Measurements from ENCODE around the gene FOXF2.
"Not testable (repeated sequence)": the region's sequence is repeated elsewhere in the genome, so short reads cannot be mapped to it uniquely, and the experiment has no call there.

Gene FOXF2

DNA sequence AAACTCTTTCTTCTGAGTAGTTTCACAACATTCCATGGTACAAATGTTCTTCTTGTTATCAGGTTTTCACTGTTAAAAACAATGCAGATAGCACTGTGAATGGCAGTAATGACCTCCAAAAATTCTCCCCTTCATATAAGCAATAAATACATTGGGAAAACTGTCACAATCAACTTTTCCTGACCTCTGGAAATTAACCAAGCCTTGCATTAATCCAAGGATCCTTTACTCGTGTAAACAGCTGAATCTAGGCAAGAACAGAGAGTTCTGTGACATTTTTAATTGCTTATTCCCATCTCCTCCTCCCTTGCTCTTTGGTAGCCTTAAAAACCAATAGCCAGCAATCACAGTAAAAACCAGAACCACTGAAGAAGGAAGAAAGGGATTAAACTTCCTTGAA lies 39.7 kb upstream of the FOXF2 start:
- TF ChIP-seq CTCF (IDR thresholded peaks at IDR 0.05; ENCODE audit: low read depth, low read length) = no peak
- no peak overlapping the region for H3K27ac ChIP-seq
- no peaks in the 10 kb centered on the region for H3K36me3 ChIP-seq
- no peak for DNase-seq
- peaks cover 19% of the 10 kb centered on the region for H3K9me3 ChIP-seq (ENCODE audit: severe bottlenecking)
- H3K4me3 ChIP-seq (ENCODE audit: low read depth, low read length) = no peak overlapping the region
- peaks cover 6% of the 10 kb centered on the region for H3K27me3 ChIP-seq (ENCODE audit: insufficient read depth, low read depth, severe bottlenecking)

GRCh38 chr6:1351381-1352008 lies 37.9 kb upstream of the FOXF2 start:
- H3K9me3 ChIP-seq (ENCODE audit: severe bottlenecking) = peaks cover 18% of the 10 kb centered on the region
- H3K4me3 ChIP-seq (ENCODE audit: low read depth, low read length) = no peak overlapping the region
- TF ChIP-seq CTCF (IDR thresholded peaks at IDR 0.05; ENCODE audit: low read depth, low read length) = no peak
- H3K36me3 ChIP-seq = no peaks in the 10 kb centered on the region
- DNase-seq = no peak
- peaks cover 6% of the 10 kb centered on the region for H3K27me3 ChIP-seq (ENCODE audit: insufficient read depth, low read depth, severe bottlenecking)
- H3K27ac ChIP-seq = no peak overlapping the region

DNA sequence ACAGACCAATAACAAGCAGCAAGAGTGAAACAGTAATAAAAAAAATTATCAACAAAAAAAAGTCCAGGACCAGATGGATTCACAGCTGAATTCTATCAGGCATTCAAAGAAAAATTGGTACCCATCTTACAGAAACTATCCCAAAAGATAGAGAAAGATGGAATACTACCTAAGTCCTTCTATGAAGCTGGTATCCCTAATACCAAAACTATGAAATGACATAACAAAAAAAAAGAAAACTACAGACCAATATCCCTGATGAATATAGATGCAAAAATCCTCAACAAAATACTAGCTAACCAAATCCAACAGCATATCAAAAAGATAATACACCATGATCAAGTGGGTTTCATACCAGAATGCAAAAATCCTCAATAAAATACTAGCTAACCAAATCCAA lies 34.3 kb upstream of the FOXF2 start:
- H3K27ac ChIP-seq; DNase-seq; H3K36me3 ChIP-seq; H3K4me3 ChIP-seq (ENCODE audit: low read depth, low read length): not testable (repeated sequence)
- Histone ChIP-seq H3K27me3 (ENCODE audit: insufficient read depth, low read depth, severe bottlenecking) (peaks cover 12% of the 10 kb centered on the region), H3K9me3 (ENCODE audit: severe bottlenecking) (peaks cover 18% of the 10 kb centered on the region)

DNA sequence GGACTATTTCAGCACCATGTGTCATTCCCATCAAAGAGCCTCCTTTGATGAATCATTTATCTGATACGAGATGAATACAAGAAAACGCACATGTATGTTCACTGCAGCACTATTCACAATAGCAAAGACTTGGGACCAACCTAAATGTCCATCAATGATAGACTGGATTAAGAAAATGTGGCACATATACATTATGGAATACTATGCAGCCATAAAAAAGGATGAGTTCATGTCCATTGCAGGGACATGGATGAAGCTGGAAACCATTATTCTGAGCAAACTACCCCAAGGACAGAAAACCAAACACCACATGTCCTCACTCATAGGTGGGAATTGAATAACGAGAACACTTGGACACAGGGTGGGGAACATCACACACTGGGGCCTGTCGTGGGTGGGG lies 27.7 kb upstream of the FOXF2 start:
- peaks cover 25% of the 10 kb centered on the region for H3K27me3 ChIP-seq (ENCODE audit: insufficient read depth, low read depth, severe bottlenecking)
- DNase-seq; H3K4me3 ChIP-seq (ENCODE audit: low read depth, low read length); H3K27ac ChIP-seq; H3K9me3 ChIP-seq (ENCODE audit: severe bottlenecking); H3K36me3 ChIP-seq: not testable (repeated sequence)

DNA sequence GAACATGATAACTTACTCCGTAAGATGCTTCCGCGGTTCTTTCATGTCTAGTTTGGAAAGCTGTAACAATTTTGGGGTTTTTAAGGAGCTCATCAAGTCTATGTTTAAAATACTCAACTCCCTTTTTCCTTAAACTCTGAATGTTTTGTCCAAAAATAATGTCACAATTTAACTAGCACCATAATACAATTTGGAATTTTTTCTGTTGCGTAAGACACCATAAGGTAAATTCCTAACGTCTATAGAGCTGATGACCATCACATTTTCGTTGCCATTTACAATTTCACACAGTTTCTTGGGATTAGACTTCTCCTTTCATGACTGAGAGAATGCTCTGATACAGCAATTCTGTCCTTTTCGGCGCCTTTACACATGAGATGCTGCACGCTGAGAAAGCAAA lies 26.7 kb upstream of the FOXF2 start:
- Histone ChIP-seq H3K27me3 (ENCODE audit: insufficient read depth, low read depth, severe bottlenecking) (peaks cover 31% of the 10 kb centered on the region), H3K36me3 (no peaks in the 10 kb centered on the region), H3K27ac (no peak overlapping the region), H3K9me3 (ENCODE audit: severe bottlenecking) (peaks cover 4% of the 10 kb centered on the region), H3K4me3 (ENCODE audit: low read depth, low read length) (no peak overlapping the region)
- TF ChIP-seq CTCF (IDR thresholded peaks at IDR 0.05; ENCODE audit: low read depth, low read length) = no peak
- DNase-seq = no peak

- Histone ChIP-seq H3K36me3 (no peaks in the 10 kb centered on the region), H3K9me3 (ENCODE audit: severe bottlenecking) (peaks cover 4% of the 10 kb centered on the region), H3K27ac (no peak overlapping the region), H3K4me3 (ENCODE audit: low read depth, low read length) (no peak overlapping the region), H3K27me3 (ENCODE audit: insufficient read depth, low read depth, severe bottlenecking) (peaks cover 37% of the 10 kb centered on the region)
- TF ChIP-seq CTCF (IDR thresholded peaks at IDR 0.05; ENCODE audit: low read depth, low read length) = no peak
- DNase-seq = no peak
Observed at GRCh38 chr6:1363298-1363697, 26.1 kb upstream of the FOXF2 start.

Measured in WERI-Rb-1 (cell line).